IMR-90 (cell line): Measurements from ENCODE around the gene EHF. TPM values are rescaled to one million over a fixed set of nuclear protein-coding genes. Genes with fewer than 3 reads are reported as not detected.

ENCODE experiments used
- ATAC-seq: fragments of 200-7000 bp; cut with Tn5 transposase; 2 replicates; pipeline ENCODE4 v1.9.1; 2020; ENCODE audit warnings: low read depth, mild to moderate bottlenecking, moderate library complexity
- BruUV-seq: library from RNA; stranded (reverse); fragments of 400-500 nt; replicated peaks from 2 replicates; lab custom pipeline; 2021; lab: Mats Ljungman, UMichigan
- CTCF ChIA-PET: fragments of 300-600 bp; formaldehyde crosslinking; extraction: SDS; loops from one replicate; lab custom pipeline; 2021; ENCODE audit warnings: antibody characterized with exemption; lab: Yijun Ruan, JAX
- POLR2A ChIA-PET: fragments of 300-600 bp; sonication (Branson Sonifier 250); formaldehyde crosslinking; loops from one replicate; lab custom pipeline; 2022; ENCODE audit warnings: antibody characterized with exemption; ENCODE audit not compliant: unreplicated experiment; lab: Charles Lee
- DNase-seq: peaks from one replicate; pipeline ENCODE4 v3.0.0; 2013
- H2AFZ ChIP-seq: replicated peaks from 2 replicates; pipeline ENCODE3; 2013; ENCODE audit warnings: low read length, mild to moderate bottlenecking; ENCODE audit not compliant: poor library complexity
- H2AK5ac ChIP-seq: 2 replicates; pipeline ENCODE4 v1.6.1; 2013; ENCODE audit warnings: low read depth, low read length, inconsistent platforms
- H2AK9ac ChIP-seq: replicated peaks from 2 replicates; pipeline ENCODE3; 2013; ENCODE audit warnings: mild to moderate bottlenecking, low read depth, low read length, moderate library complexity; ENCODE audit not compliant: poor library complexity
- H2BK120ac ChIP-seq: 2 replicates; pipeline ENCODE4 v1.6.1; 2013; ENCODE audit warnings: low read depth, low read length, inconsistent platforms
- H2BK15ac ChIP-seq: 3 replicates; pipeline ENCODE4 v1.6.1; 2013; ENCODE audit warnings: low read depth, low read length, inconsistent platforms
- H2BK20ac ChIP-seq: 2 replicates; pipeline ENCODE4 v1.6.1; 2013; ENCODE audit warnings: low read depth, mild to moderate bottlenecking, inconsistent platforms, low read length, moderate library complexity
- H2BK5ac ChIP-seq: 2 replicates; pipeline ENCODE4 v1.6.1; 2013; ENCODE audit warnings: mild to moderate bottlenecking, low read depth, low read length, inconsistent platforms; ENCODE audit not compliant: poor library complexity, severe bottlenecking
- H3K14ac ChIP-seq: replicated peaks from 2 replicates; pipeline ENCODE4 v1.6.1; 2013; ENCODE audit warnings: low read depth, low read length, inconsistent platforms
- H3K18ac ChIP-seq: 2 replicates; pipeline ENCODE4 v1.6.1; 2013; ENCODE audit warnings: low read depth, low read length, control low read depth
- H3K23ac ChIP-seq: 2 replicates; pipeline ENCODE4 v1.6.1; 2013; ENCODE audit warnings: low read depth, low read length, inconsistent platforms
- H3K27ac ChIP-seq: 2 replicates; pipeline ENCODE4 v1.5.1; 2013; ENCODE audit warnings: mild to moderate bottlenecking, control low read depth, low read length; ENCODE audit not compliant: insufficient read depth
- H3K27me3 ChIP-seq: 2 replicates; pipeline ENCODE4 v1.6.1; 2013; ENCODE audit warnings: low read length; ENCODE audit not compliant: control insufficient read depth, insufficient read depth
- H3K36me3 ChIP-seq: 2 replicates; pipeline ENCODE4 v1.6.1; 2013; ENCODE audit warnings: low read length, mixed read lengths; ENCODE audit not compliant: control insufficient read depth, insufficient read depth
- H3K4ac ChIP-seq: 2 replicates; pipeline ENCODE4 v1.6.1; 2013; ENCODE audit warnings: low read depth, low read length, inconsistent platforms
- H3K4me1 ChIP-seq: 2 replicates; pipeline ENCODE4 v1.6.1; 2013; ENCODE audit warnings: low read length, mixed read lengths; ENCODE audit not compliant: control insufficient read depth, insufficient read depth
- H3K4me2 ChIP-seq: 2 replicates; pipeline ENCODE4 v1.6.1; 2013; ENCODE audit warnings: low read depth, mild to moderate bottlenecking, control low read depth, low read length, moderate library complexity
- H3K4me3 ChIP-seq: 2 replicates; pipeline ENCODE4 v1.5.1; 2013; ENCODE audit warnings: low read depth, mild to moderate bottlenecking, control low read depth, low read length, moderate library complexity; ENCODE audit not compliant: insufficient read depth
- H3K56ac ChIP-seq: 2 replicates; pipeline ENCODE4 v1.6.1; 2013; ENCODE audit warnings: low read length, inconsistent platforms; ENCODE audit not compliant: insufficient read depth; ENCODE audit errors: extremely low read depth
- H3K79me1 ChIP-seq, 2 experiments: 2 replicates each; pipeline ENCODE4 v1.6.1; 2013; ENCODE audit warnings: low read length in 2 of 2, inconsistent platforms in 1 of 2, low read depth in 1 of 2
- H3K9ac ChIP-seq: 2 replicates; pipeline ENCODE4 v1.6.1; 2013; ENCODE audit warnings: low read depth, low read length, control low read depth
- H3K9me1 ChIP-seq: 2 replicates; pipeline ENCODE4 v1.6.1; 2013; ENCODE audit warnings: low read length, inconsistent platforms; ENCODE audit not compliant: insufficient read depth
- H3K9me3 ChIP-seq: 2 replicates; pipeline ENCODE4 v1.6.1; 2013; ENCODE audit warnings: low read length; ENCODE audit not compliant: control insufficient read depth, insufficient read depth
- H4K20me1 ChIP-seq: 2 replicates; pipeline ENCODE4 v1.6.1; 2013; ENCODE audit warnings: low read length, inconsistent platforms; ENCODE audit not compliant: insufficient read depth
- H4K5ac ChIP-seq: 2 replicates; pipeline ENCODE4 v1.6.1; 2013; ENCODE audit warnings: mild to moderate bottlenecking, low read depth, low read length, control low read depth
- H4K8ac ChIP-seq, 2 experiments: 2 replicates each; pipeline ENCODE4 v1.6.1; 2013; ENCODE audit warnings: low read depth in 2 of 2, low read length in 2 of 2, control low read depth in 1 of 2, inconsistent platforms in 1 of 2
- H4K91ac ChIP-seq: 2 replicates; pipeline ENCODE4 v1.6.1; 2013; ENCODE audit warnings: low read depth, low read length, inconsistent platforms; ENCODE audit not compliant: insufficient read depth
- CEBPB ChIP-seq: IDR thresholded peaks from 2 replicates; pipeline ENCODE4 v1.6.1; 2012; ENCODE audit warnings: low read depth, low read length, improper control_type of control experiment
- MAFK ChIP-seq: IDR thresholded peaks from 2 replicates; pipeline ENCODE4 v1.6.1; 2012; ENCODE audit warnings: low read depth, low read length, improper control_type of control experiment
- WGBS, 2 experiments: methylation state at CpG; one replicate each; pipeline versions ENCODE4 v1.1.5 to v1.1.7; 2013; ENCODE audit warnings: missing lambda C conversion rate in 2 of 2; ENCODE audit not compliant: insufficient read length in 1 of 2; ENCODE audit errors: extremely low coverage in 2 of 2; 5-methylcytosine and 5-hydroxymethylcytosine counted together
- dilution Hi-C: fragments of 300-500 bp; cut with HindIII; formaldehyde crosslinking; loops from one replicate; pipeline ENCODE4 v1.14.3; 2018; ENCODE audit warnings: low sequenced_read_pairs; ENCODE audit not compliant: unreplicated experiment
- in situ Hi-C: fragments of 300-500 bp; cut with MboI; formaldehyde crosslinking; loops from 3 replicates; pipeline ENCODE4 v1.14.3; 2019; ENCODE audit warnings: low sequenced_read_pairs, inconsistent platforms, mixed read lengths
- intact Hi-C: fragments of 100-400 bp; cut with micrococcal nuclease; formaldehyde crosslinking; loops from 2 replicates; pipeline ENCODE4 v1.10.0; 2022
- polyA plus RNA-seq, 3 experiments: library from polyadenylated mRNA; depleted of rRNA; stranded (reverse); fragments of >200 nt; gene quantifications; 2 replicates each; pipeline ENCODE4 v1.2.3, GENCODE V29; 2012; ENCODE audit warnings: low replicate concordance in 1 of 3
- total RNA-seq: library from RNA; depleted of rRNA; stranded (reverse); fragments of >200 nt; gene quantifications from 2 replicates; pipeline ENCODE4 v1.2.3, GENCODE V29; 2012

EHF gene
- total and polyA plus RNA-seq, 2 of the 4 experiments (the other 2 are of a cell fraction) = under 0.01 TPM; not detected in 1

DNA sequence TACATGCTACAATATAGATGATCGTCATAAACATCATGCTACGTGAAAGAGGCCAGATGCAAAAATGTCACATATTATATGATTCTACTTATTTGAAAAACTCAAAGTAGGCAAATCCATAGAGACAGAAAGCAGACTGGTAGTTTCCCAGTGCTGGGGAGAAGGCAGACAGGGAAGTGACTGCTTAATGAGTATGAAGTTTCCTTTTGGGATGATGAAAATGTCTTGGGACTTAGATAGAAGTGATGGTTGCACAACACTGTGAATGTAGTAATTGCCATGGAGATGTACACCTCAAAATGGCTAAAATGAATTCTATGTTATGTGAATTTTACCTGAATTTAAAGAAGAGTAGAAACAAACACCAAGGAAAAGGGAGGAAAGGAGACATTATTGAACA lies 45.2 kb upstream of the EHF start:
- TF ChIP-seq MAFK (no peak), CEBPB (peak; percentile 39; the same call in 1 of the 2 replicates)
- Histone ChIP-seq H2AFZ (no peak overlapping the region), H4K91ac (no peak overlapping the region), H3K14ac (no peak overlapping the region), H3K56ac (no peak overlapping the region), H3K9me3 (no peaks in the 10 kb centered on the region), H3K27ac (no peak overlapping the region), H3K4ac (no peak overlapping the region), H2AK5ac (no peak overlapping the region), H4K20me1 (no peaks in the 10 kb centered on the region), H2BK120ac (no peak overlapping the region), H3K23ac (no peak overlapping the region), H2BK20ac (no peak overlapping the region), H3K27me3 (peaks cover 43% of the 10 kb centered on the region), H3K18ac (no peak overlapping the region), H3K9me1 (no peaks in the 10 kb centered on the region), H3K4me2 (no peak overlapping the region), H2BK15ac (no peak overlapping the region), H4K8ac (no peak overlapping the region), H3K36me3 (no peaks in the 10 kb centered on the region), H2BK5ac (no peak overlapping the region), H2AK9ac (no peak overlapping the region), H3K9ac (no peak overlapping the region), H4K5ac (no peak overlapping the region), H3K4me3 (no peak overlapping the region), H3K79me1 (no peaks in the 10 kb centered on the region), H3K4me1 (no peaks in the 10 kb centered on the region)
- in situ Hi-C loops = loop anchor here (25.0 kb wide), 1 partner anchor 587 kb away; no protein-coding TSS in a partner anchor
- POLR2A ChIA-PET = no interaction called here
- intact Hi-C loops = no loop called here
- WGBS, 2 experiments = no CpG with 5 or more reads among the region's 2 CpGs
- DNase-seq (no peak), ATAC-seq (no peak)
- dilution Hi-C loops = no loop called here
- BruUV-seq = no TSS peak
- CTCF ChIA-PET = interaction anchor here (0.9 kb wide), 1 partner anchor 10 kb away, joined by 3 read pairs; no protein-coding TSS in a partner anchor
